H1 (cell line): ENCODE results near the gene SIAH3.

Experiments
- CBX5 ChIP-seq: fragments of 300-800, 300-1000 bp; sonication (generic); IDR thresholded peaks from 2 replicates; pipeline ENCODE4 v1.7.1; 2016; ENCODE audit warnings: antibody characterized with exemption, low read length, low read depth
- CREB1 ChIP-seq: IDR thresholded peaks from 2 replicates; pipeline ENCODE4 v1.6.1; 2012; ENCODE audit warnings: inconsistent platforms
- CTCF ChIP-seq, 3 experiments: IDR thresholded peaks; 1 replicate in 2 of 3; 2 replicates in 1 of 3; pipeline versions ENCODE4 v1.5.1 to v1.6.1; 2011; ENCODE audit warnings: low read length in 3 of 3, mild to moderate bottlenecking in 3 of 3, inconsistent platforms in 2 of 3, low read depth in 1 of 3, moderate library complexity in 1 of 3; ENCODE audit not compliant: insufficient read depth in 1 of 3; ENCODE audit errors: control extremely low read depth in 1 of 3
- POLR2A ChIP-seq, 2 experiments: IDR thresholded peaks; 1 replicate in 1 of 2; 2 replicates in 1 of 2; pipeline ENCODE4 v1.6.1; 2011; ENCODE audit warnings: low read depth in 2 of 2, low read length in 2 of 2, mild to moderate bottlenecking in 2 of 2; ENCODE audit errors: control extremely low read depth in 1 of 2
- POLR2AphosphoS5 ChIP-seq: IDR thresholded peaks from 2 replicates; pipeline ENCODE4 v1.6.1; 2011; ENCODE audit warnings: low read depth, low read length
- SIN3A ChIP-seq, 2 experiments: IDR thresholded peaks in 1 of 2; conservative IDR thresholded peaks in 1 of 2; 2 replicates each; pipeline ENCODE4 v1.6.1; 2011 to 2012; ENCODE audit warnings: low read length in 2 of 2, improper control_type of control experiment in 1 of 2, low read depth in 1 of 2, mild to moderate bottlenecking in 1 of 2
- SP4 ChIP-seq: IDR thresholded peaks from 2 replicates; pipeline ENCODE4 v1.6.1; 2012; ENCODE audit warnings: low read length, inconsistent platforms
- ZNF274 ChIP-seq: IDR thresholded peaks from 2 replicates; pipeline ENCODE4 v1.7.0; 2012; ENCODE audit warnings: low read length, borderline replicate concordance; ENCODE audit errors: extremely low read depth

- TF ChIP-seq CTCF (IDR thresholded peaks at IDR 0.05; ENCODE audit: control extremely low read depth in 1 of 3, insufficient read depth in 1 of 3, low read depth in 1 of 3, low read length in 3 of 3) (no peak), ZNF274 (no peak), POLR2AphosphoS5 (no peak), SIN3A (conservative IDR thresholded peaks at IDR 0.05 in 1 of 2, IDR thresholded peaks at IDR 0.05 in 1 of 2; ENCODE audit: low read depth in 1 of 2, low read length in 2 of 2) (no peak), CREB1 (no peak), POLR2A (IDR thresholded peaks at IDR 0.05; ENCODE audit: control extremely low read depth in 1 of 2, low read depth in 2 of 2, low read length in 2 of 2) (no peak), CBX5 (no peak), SP4 (no peak)
These were observed 34.9 kb upstream of the SIAH3 start for GRCh38 chr13:45886466-45886865.
